Posterior cingulate gyrus (tissue), 11 donors: ENCODE measurements around the gene CSF1R.

Source experiments
- DNase-seq, 10 donors: peaks; one replicate each; pipeline versions ENCODE4 v3.0.0 to v3.0.0-alpha.2; 2020 to 2021; ENCODE audit warnings: mixed read lengths in 3 of 10
- intact Hi-C: fragments of 100-400 bp; cut with DNase I; formaldehyde crosslinking; loops from one replicate; pipeline ENCODE4 v1.15.1; 2023

CSF1R gene

DNA sequence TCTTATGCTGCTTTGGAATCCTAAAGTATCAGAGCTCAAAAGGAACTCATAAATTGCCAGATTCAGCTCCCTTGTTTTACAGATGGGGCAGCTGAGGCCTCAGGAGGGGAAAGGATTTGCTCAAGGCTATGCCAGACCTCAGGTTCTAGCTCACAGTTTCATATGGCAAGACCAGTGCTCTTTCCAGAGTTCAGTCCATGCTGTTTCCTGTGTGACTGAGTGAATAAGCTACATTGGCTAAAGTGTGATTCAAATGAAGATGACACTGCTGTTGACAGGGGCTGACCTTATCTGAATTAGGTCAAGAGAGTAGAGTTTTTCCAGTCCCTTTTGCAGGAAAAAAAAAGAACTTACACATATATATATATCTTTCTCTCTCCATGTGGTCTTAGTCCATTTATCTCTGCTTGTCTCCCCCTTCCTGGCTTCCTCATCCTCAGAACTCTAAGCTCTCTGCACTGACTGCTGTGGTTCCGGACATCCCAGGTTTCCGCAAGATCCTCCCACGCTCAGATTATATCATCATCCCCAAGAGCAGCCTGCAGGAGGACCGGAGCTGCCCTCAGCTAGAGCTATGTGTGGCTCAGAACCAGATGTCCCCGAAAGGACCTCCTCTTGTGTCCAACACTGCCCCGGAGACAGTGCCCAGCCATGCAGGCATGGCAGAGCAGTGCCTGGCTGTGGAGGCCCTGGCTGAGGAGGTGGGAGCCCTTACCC lies 76.5 kb downstream of the CSF1R start:
- peak in 1 of 10 donors; percentile 79 for DNase-seq
- intact Hi-C loops = no loop called here

DNA sequence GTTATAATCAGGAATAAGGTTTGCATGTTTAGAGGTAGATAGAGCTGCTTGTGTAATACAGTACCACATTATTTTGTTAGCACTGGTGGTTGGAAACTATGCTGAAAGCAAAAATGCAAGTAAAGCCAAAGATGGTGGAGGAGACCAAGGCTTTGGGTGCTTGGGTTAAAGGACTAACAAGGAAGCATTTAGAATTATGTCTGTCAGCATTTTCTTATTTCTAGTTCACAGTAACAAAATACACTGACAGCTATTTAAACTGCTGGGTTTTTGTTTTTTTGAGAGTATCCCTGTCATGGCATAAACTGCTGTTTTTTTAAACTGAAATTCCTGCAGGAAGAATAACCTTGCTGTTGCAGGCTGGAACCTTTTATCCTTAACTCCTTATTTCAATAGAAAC lies 79.3 kb downstream of the CSF1R start:
- no peak for DNase-seq
- intact Hi-C loops = no loop called here

DNA sequence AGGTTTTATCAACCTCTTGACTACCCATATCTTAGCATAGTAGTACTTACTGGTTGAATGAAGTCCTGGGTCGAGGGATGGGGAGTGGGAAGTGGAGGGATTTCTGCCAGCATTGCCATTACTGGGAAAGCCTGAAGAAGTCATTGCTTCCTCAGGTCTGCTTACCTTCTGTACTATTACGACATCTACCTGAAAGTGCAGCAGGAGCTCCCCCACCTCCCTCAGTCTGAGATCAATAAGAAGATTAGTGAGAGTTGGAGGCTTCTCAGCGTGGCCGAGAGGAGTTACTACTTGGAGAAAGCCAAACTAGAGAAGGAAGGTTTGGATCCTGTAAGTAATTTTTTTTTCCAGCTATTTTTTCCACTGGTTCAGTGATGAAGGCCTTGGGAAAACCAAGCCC lies 80.0 kb downstream of the CSF1R start:
- intact Hi-C loops = no loop called here
- peak in 1 of 10 donors; percentile 6 for DNase-seq
